ENCODE measurements around the gene BACH2. TPM values are rescaled to one million over a fixed set of nuclear protein-coding genes. Genes with fewer than 3 reads are reported as not detected.

Gene BACH2
- total and polyA plus RNA-seq, 9 of the 15 experiments (the other 6 are each of a cell fraction or from before 2014, with no cell fraction given) = 0.06 to 3.1 (median 0.59) TPM

DNA sequence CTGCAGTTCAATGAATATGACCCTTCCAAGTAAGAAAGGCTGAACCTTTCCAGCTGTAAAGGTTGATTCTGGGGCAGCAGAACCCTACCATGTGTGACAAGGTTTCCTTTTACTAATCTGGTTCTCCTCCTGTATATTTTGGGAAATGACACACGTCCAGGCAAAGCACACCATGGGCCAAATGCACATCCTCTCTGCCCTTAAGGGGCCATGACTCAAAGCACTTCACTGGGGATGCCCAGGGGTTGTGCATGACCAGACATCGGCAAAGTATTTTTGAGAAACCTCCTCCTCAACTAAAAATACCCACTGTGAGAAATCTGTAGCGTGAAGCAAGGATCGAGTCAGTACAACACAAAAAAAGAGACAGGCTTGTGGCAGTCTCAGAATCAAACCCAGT is 174.7 kb downstream of the BACH2 start:
- CTCF ChIA-PET (ENCODE audit: low intra/inter-chr PET ratio) = no interaction called here
- BruUV-seq (replicated peaks) = no TSS peak
- Histone ChIP-seq H3K4me2 (ENCODE audit: insufficient read depth, low read length) (no peak overlapping the region), H3K36me3 (ENCODE audit: control insufficient read depth, insufficient read depth, low read length) (no peaks in the 10 kb centered on the region), H3K27me3 (ENCODE audit: control insufficient read depth in 2 of 2, insufficient read depth in 2 of 2, low read length in 2 of 2) (0 out of 5 replicates have a peak, but pooled peaks cover 0 to 4% of the 10 kb centered on the region in 2 experiments), H3K79me2 (ENCODE audit: control insufficient read depth, insufficient read depth, low read length) (no peaks in the 10 kb centered on the region), H3K9me1 (ENCODE audit: control insufficient read depth, insufficient read depth, low read length) (peaks cover 4% of the 10 kb centered on the region), H2AFZ (ENCODE audit: low read depth, low read length) (no peak overlapping the region; the same call in 1 of the 2 replicates), H3K27ac (ENCODE audit: extremely low read depth, low read depth, low read length) (no peak overlapping the region), H3K9me3 (replicated peaks; ENCODE audit: control insufficient read depth, insufficient read depth, low read depth, low read length) (no peaks in the 10 kb centered on the region), H3K9ac (ENCODE audit: insufficient read depth in 1 of 2, low read depth in 2 of 2, low read length in 2 of 2) (no peak overlapping the region), H4K20me1 (replicated peaks; ENCODE audit: control insufficient read depth, insufficient read depth, low read length) (no peaks in the 10 kb centered on the region), H3K4me3 (no peak overlapping the region), H3K4me1 (replicated peaks in 1 of 2; ENCODE audit: control insufficient read depth in 2 of 2, insufficient read depth in 2 of 2, low read length in 2 of 2) (no peaks in the 10 kb centered on the region; a peak in 2 of 5 replicates)
- in situ Hi-C loops (cut with MboI) = no loop called here
- no peak for FAIRE-seq
- no peak for ATAC-seq
- DNase-seq (ENCODE audit: extremely low read depth in 1 of 4, low spot score in 3 of 4) = no peak
- intact Hi-C loops (cut with micrococcal nuclease) = no loop called here
- POLR2A ChIA-PET = no interaction called here
- TF ChIP-seq, protein P1, sequence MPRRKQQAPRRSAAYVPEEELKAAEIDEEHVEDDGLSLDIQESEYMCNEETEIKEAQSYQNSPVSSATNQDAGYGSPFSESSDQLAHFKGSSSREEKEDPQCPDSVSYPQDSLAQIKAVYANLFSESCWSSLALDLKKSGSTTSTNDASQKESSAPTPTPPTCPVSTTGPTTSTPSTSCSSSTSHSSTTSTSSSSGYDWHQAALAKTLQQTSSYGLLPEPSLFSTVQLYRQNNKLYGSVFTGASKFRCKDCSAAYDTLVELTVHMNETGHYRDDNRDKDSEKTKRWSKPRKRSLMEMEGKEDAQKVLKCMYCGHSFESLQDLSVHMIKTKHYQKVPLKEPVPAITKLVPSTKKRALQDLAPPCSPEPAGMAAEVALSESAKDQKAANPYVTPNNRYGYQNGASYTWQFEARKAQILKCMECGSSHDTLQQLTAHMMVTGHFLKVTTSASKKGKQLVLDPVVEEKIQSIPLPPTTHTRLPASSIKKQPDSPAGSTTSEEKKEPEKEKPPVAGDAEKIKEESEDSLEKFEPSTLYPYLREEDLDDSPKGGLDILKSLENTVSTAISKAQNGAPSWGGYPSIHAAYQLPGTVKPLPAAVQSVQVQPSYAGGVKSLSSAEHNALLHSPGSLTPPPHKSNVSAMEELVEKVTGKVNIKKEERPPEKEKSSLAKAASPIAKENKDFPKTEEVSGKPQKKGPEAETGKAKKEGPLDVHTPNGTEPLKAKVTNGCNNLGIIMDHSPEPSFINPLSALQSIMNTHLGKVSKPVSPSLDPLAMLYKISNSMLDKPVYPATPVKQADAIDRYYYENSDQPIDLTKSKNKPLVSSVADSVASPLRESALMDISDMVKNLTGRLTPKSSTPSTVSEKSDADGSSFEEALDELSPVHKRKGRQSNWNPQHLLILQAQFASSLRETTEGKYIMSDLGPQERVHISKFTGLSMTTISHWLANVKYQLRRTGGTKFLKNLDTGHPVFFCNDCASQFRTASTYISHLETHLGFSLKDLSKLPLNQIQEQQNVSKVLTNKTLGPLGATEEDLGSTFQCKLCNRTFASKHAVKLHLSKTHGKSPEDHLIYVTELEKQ (CRISPR knock-in tag; IDR thresholded peaks at IDR 0.05) = no peak
- TF ChIP-seq HIVEP1 (CRISPR knock-in tag; IDR thresholded peaks at IDR 0.05) (no peak), RBFOX2 (IDR thresholded peaks at IDR 0.05; ENCODE audit: low read depth, low read length) (no peak), KLF6 (CRISPR knock-in tag; IDR thresholded peaks at IDR 0.05; ENCODE audit: borderline replicate concordance) (no peak), TEAD1 (CRISPR knock-in tag; IDR thresholded peaks at IDR 0.05) (no peak), RAD21 (CRISPR knock-in tag; conservative IDR thresholded peaks at IDR 0.05 in 1 of 2, IDR thresholded peaks at IDR 0.05 in 1 of 2) (no peak), NUFIP1 (IDR thresholded peaks at IDR 0.05; ENCODE audit: partially characterized antibody) (no peak), NR4A1 (CRISPR knock-in tag; IDR thresholded peaks at IDR 0.05) (no peak), NR4A1 (tag; IDR thresholded peaks at IDR 0.05) (no peak), ZC3H11A (IDR thresholded peaks at IDR 0.05; ENCODE audit: low read depth, low read length) (no peak), ZNF24 (IDR thresholded peaks at IDR 0.05) (no peak), POLR2G (IDR thresholded peaks at IDR 0.05; ENCODE audit: low read depth, low read length) (no peak), CHD2 (IDR thresholded peaks at IDR 0.05; ENCODE audit: low read depth, low read length) (no peak), ZNF311 (CRISPR knock-in tag; IDR thresholded peaks at IDR 0.05) (no peak)
- TF ChIP-seq, protein P2, sequence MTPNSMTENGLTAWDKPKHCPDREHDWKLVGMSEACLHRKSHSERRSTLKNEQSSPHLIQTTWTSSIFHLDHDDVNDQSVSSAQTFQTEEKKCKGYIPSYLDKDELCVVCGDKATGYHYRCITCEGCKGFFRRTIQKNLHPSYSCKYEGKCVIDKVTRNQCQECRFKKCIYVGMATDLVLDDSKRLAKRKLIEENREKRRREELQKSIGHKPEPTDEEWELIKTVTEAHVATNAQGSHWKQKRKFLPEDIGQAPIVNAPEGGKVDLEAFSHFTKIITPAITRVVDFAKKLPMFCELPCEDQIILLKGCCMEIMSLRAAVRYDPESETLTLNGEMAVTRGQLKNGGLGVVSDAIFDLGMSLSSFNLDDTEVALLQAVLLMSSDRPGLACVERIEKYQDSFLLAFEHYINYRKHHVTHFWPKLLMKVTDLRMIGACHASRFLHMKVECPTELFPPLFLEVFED (CRISPR knock-in tag; conservative IDR thresholded peaks at IDR 0.05) = no peak
- TF ChIP-seq, protein P3, sequence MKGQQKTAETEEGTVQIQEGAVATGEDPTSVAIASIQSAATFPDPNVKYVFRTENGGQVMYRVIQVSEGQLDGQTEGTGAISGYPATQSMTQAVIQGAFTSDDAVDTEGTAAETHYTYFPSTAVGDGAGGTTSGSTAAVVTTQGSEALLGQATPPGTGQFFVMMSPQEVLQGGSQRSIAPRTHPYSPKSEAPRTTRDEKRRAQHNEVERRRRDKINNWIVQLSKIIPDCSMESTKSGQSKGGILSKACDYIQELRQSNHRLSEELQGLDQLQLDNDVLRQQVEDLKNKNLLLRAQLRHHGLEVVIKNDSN (CRISPR knock-in tag; IDR thresholded peaks at IDR 0.05) = no peak
- 32% methylated on average over 4 of the region's 4 CpGs for WGBS (ENCODE audit: insufficient coverage, low coverage, missing lambda C conversion rate)

Data from K562 (cell line).